H9 (cell line): ENCODE measurements around the gene FGF12. TPM values are rescaled to one million over a fixed set of nuclear protein-coding genes. Genes with fewer than 3 reads are reported as not detected.
A peak's percentile ranks its signal among the peaks of the same experiment; 100 is the strongest.

Experiments
- DNase-seq: peaks from one replicate; pipeline ENCODE4 v3.0.0-alpha.2; 2017
- H2AFZ ChIP-seq: one replicate; pipeline ENCODE4 v1.6.1; 2013; ENCODE audit warnings: mild to moderate bottlenecking, low read length, control low read depth, moderate library complexity
- H2AK5ac ChIP-seq: 2 replicates; pipeline ENCODE4 v1.6.1; 2013; ENCODE audit warnings: low read length, control low read depth, mixed read lengths; ENCODE audit not compliant: insufficient read length
- H2BK120ac ChIP-seq: one replicate; pipeline ENCODE4 v1.6.1; 2013; ENCODE audit warnings: low read depth, mild to moderate bottlenecking, low read length, control low read depth, inconsistent platforms; ENCODE audit not compliant: poor library complexity, severe bottlenecking
- H2BK12ac ChIP-seq: 2 replicates; pipeline ENCODE4 v1.6.1; 2013; ENCODE audit warnings: low read length, control low read depth, mixed read lengths, low read depth; ENCODE audit not compliant: insufficient read length
- H2BK15ac ChIP-seq: 2 replicates; pipeline ENCODE4 v1.6.1; 2013; ENCODE audit warnings: low read depth, low read length, control low read depth
- H2BK20ac ChIP-seq: one replicate; pipeline ENCODE4 v1.6.1; 2013; ENCODE audit warnings: low read depth, mild to moderate bottlenecking, low read length, control low read depth, inconsistent platforms; ENCODE audit not compliant: poor library complexity, severe bottlenecking
- H2BK5ac ChIP-seq: 2 replicates; pipeline ENCODE4 v1.6.1; 2013; ENCODE audit warnings: low read length, control low read depth, mixed read lengths; ENCODE audit not compliant: insufficient read length
- H3K14ac ChIP-seq: 2 replicates; pipeline ENCODE4 v1.6.1; 2013; ENCODE audit warnings: low read length, control low read depth; ENCODE audit not compliant: insufficient read depth
- H3K18ac ChIP-seq: 2 replicates; pipeline ENCODE4 v1.6.1; 2013; ENCODE audit warnings: low read depth, mild to moderate bottlenecking, mixed read lengths, low read length, control low read depth; ENCODE audit not compliant: insufficient read length
- H3K23ac ChIP-seq: 2 replicates; pipeline ENCODE4 v1.6.1; 2013; ENCODE audit warnings: low read length, control low read depth, mixed read lengths, low read depth; ENCODE audit not compliant: insufficient read length
- H3K23me2 ChIP-seq: 2 replicates; pipeline ENCODE4 v1.6.1; 2013; ENCODE audit warnings: low read depth, mild to moderate bottlenecking, mixed read lengths, low read length, control low read depth; ENCODE audit not compliant: insufficient read length, poor library complexity, severe bottlenecking
- H3K27ac ChIP-seq: 2 replicates; pipeline ENCODE4 v1.5.1; 2013; ENCODE audit warnings: low read length, control low read depth, mixed read lengths, low read depth; ENCODE audit not compliant: insufficient read length
- H3K27me3 ChIP-seq: 2 replicates; pipeline ENCODE4 v1.6.1; 2013; ENCODE audit warnings: low read length, control low read depth, inconsistent platforms; ENCODE audit not compliant: insufficient read depth
- H3K4ac ChIP-seq: 2 replicates; pipeline ENCODE4 v1.6.1; 2013; ENCODE audit warnings: low read depth, mild to moderate bottlenecking, control low read depth, inconsistent platforms, low read length, moderate library complexity
- H3K4me1 ChIP-seq: 2 replicates; pipeline ENCODE4 v1.6.1; 2013; ENCODE audit warnings: low read length, control low read depth, inconsistent platforms; ENCODE audit not compliant: insufficient read depth
- H3K4me2 ChIP-seq: 2 replicates; pipeline ENCODE4 v1.6.1; 2013; ENCODE audit warnings: low read length, control low read depth, mixed read lengths; ENCODE audit not compliant: insufficient read length, insufficient read depth
- H3K56ac ChIP-seq: 2 replicates; pipeline ENCODE4 v1.6.1; 2013; ENCODE audit warnings: low read depth, mild to moderate bottlenecking, mixed read lengths, low read length, control low read depth; ENCODE audit not compliant: insufficient read length
- H3K79me1 ChIP-seq: 2 replicates; pipeline ENCODE4 v1.6.1; 2013; ENCODE audit warnings: low read depth, mild to moderate bottlenecking, moderate library complexity, low read length, control low read depth, inconsistent platforms; ENCODE audit not compliant: insufficient read depth, poor library complexity, severe bottlenecking
- H3K79me2 ChIP-seq: 2 replicates; pipeline ENCODE4 v1.6.1; 2013; ENCODE audit warnings: low read length, control low read depth, inconsistent platforms; ENCODE audit not compliant: insufficient read depth
- H3K9ac ChIP-seq: 2 replicates; pipeline ENCODE4 v1.6.1; 2013; ENCODE audit warnings: low read length, control low read depth, mixed read lengths; ENCODE audit not compliant: insufficient read length; ENCODE audit errors: extremely low read depth
- H3K9me3 ChIP-seq: one replicate; pipeline ENCODE4 v1.6.1; 2013; ENCODE audit warnings: low read depth, low read length, inconsistent platforms; ENCODE audit not compliant: control insufficient read depth
- H3T11ph ChIP-seq: one replicate; pipeline ENCODE4 v1.6.1; 2013; ENCODE audit warnings: mild to moderate bottlenecking, low read length, control low read depth, inconsistent platforms
- H4K20me1 ChIP-seq: one replicate; pipeline ENCODE4 v1.6.1; 2013; ENCODE audit not compliant: control insufficient read depth, insufficient read length, insufficient read depth
- H4K5ac ChIP-seq: 2 replicates; pipeline ENCODE4 v1.6.1; 2013; ENCODE audit warnings: low read depth, mild to moderate bottlenecking, mixed read lengths, low read length, control low read depth; ENCODE audit not compliant: insufficient read length
- H4K8ac ChIP-seq: replicated peaks from 2 replicates; pipeline ENCODE4 v1.6.1; 2013; ENCODE audit warnings: low read length, control low read depth, mixed read lengths, low read depth; ENCODE audit not compliant: insufficient read length
- H4K91ac ChIP-seq: 2 replicates; pipeline ENCODE4 v1.6.1; 2013; ENCODE audit warnings: low read depth, mild to moderate bottlenecking, moderate library complexity, mixed read lengths, low read length, control low read depth; ENCODE audit not compliant: insufficient read length
- H3K27ac Mint-ChIP-seq, 3 experiments: 2 replicates in 2 of 3; 3 replicates in 1 of 3; pipeline ENCODE4 v1.8.0; 2020 to 2021; ENCODE audit warnings: mixed read lengths in 3 of 3, mild to moderate bottlenecking in 1 of 3, moderate library complexity in 1 of 3
- H3K27me3 Mint-ChIP-seq: 2 replicates; pipeline ENCODE4 v1.8.0; 2021; ENCODE audit warnings: low read depth, mild to moderate bottlenecking, moderate library complexity, mixed read lengths
- H3K36me3 Mint-ChIP-seq, 3 experiments: 2 replicates in 2 of 3; 3 replicates in 1 of 3; pipeline ENCODE4 v1.8.0; 2020 to 2021; ENCODE audit warnings: low read depth in 3 of 3, mixed read lengths in 3 of 3; ENCODE audit not compliant: insufficient read depth in 1 of 3
- H3K4me1 Mint-ChIP-seq, 2 experiments: 2 replicates each; pipeline ENCODE4 v1.8.0; 2020; ENCODE audit warnings: mixed read lengths in 2 of 2
- H3K4me3 Mint-ChIP-seq, 2 experiments: 2 replicates in 1 of 2; 3 replicates in 1 of 2; pipeline ENCODE4 v1.8.0; 2020 to 2021; ENCODE audit warnings: mild to moderate bottlenecking in 2 of 2, mixed read lengths in 2 of 2, moderate library complexity in 1 of 2
- H3K9me3 Mint-ChIP-seq, 2 experiments: 2 replicates in 1 of 2; 3 replicates in 1 of 2; pipeline ENCODE4 v1.8.0; 2020; ENCODE audit warnings: mild to moderate bottlenecking in 2 of 2, mixed read lengths in 2 of 2, moderate library complexity in 1 of 2
- WGBS: extraction: QIAGEN DNeasy Blood & Tissue Kit; methylation state at CpG from one replicate; pipeline ENCODE4 v1.1.7; 2013; ENCODE audit warnings: missing lambda C conversion rate, low lambda C conversion rate, mixed read lengths; ENCODE audit not compliant: insufficient read length; ENCODE audit errors: extremely low coverage; 5-methylcytosine and 5-hydroxymethylcytosine counted together
- total RNA-seq: library from RNA; stranded (reverse); gene quantifications from 2 replicates; pipeline ENCODE4 v1.2.1, GENCODE V29; 2021
- TF ChIP-seq, protein P1 (sequence below): fragments of 200-600 bp; sonication (generic); conservative IDR thresholded peaks from 3 replicates; pipeline ENCODE4 v1.8.0; 2021; ENCODE audit warnings: antibody characterized with exemption, mild to moderate bottlenecking

Gene FGF12
- total RNA-seq, 1 experiment from 2014 or later, result 5.6 TPM

DNA sequence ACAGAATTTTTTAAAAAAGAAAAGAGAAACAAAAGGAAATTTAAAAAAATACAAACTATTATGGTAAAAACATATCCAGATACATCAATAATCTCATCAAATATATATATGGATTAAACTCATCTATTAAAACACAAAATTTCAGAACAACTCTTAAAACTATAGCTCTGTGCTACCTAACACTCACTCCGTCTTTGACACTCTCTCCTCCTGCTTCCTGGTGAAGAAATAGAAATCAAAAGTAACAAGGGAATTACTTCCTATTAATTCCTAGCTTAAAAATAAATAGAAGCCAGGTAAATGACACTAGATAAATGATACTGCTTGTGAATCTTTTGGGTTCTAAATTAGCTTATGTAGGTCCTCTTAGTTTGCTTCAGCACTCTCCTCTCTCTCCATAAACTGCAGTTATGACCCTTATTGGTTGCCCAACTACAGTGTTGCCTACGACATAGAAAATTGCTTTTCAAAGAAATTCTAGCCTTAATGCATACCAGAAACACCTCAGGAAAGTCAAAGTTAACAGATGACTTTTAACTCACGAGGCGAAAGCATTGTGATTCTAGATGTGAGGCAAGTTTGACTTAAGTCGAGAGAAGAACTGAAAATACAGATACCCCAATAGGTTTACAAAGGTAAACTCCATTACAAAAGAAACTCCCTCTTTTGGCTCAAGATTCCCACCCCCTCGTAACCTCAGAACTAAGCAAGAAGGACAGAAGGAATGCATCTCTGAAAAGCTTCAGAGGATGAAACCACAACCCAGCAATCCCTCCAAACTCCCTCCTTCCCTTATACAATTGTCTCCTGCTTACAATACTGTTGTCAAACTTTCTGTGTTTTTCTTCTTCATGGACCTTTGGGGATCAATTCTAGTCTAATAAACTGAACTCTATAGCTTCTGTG is 394.7 kb downstream of the FGF12 start:
- no peaks in the 10 kb centered on the region for H4K20me1 ChIP-seq
- H3K4ac ChIP-seq, result no peak overlapping the region
- H3K23me2 ChIP-seq, result no peaks in the 10 kb centered on the region
- peak overlapping the region in 2 of 3 experiments; percentile 9 to 95; a peak in 3 of 7 replicates for H3K27ac Mint-ChIP-seq
- H3K79me2 ChIP-seq, result no peaks in the 10 kb centered on the region
- H3K56ac ChIP-seq, result no peak overlapping the region
- H2BK5ac ChIP-seq, result no peak overlapping the region
- no peak overlapping the region for H4K5ac ChIP-seq
- H2BK12ac ChIP-seq, result no peak overlapping the region
- no peak overlapping the region for H4K91ac ChIP-seq
- H3K23ac ChIP-seq, result no peak overlapping the region
- H3K9me3 Mint-ChIP-seq, result no peaks in the 10 kb centered on the region
- no peaks in the 10 kb centered on the region for H3K79me1 ChIP-seq
- no peaks in the 10 kb centered on the region for H3K27me3 ChIP-seq
- DNase-seq, result no peak
- H3K4me1 ChIP-seq, result no peaks in the 10 kb centered on the region
- H3T11ph ChIP-seq, result no peak overlapping the region
- no peak overlapping the region for H3K27ac ChIP-seq
- H3K9ac ChIP-seq, result no peak overlapping the region
- H3K36me3 Mint-ChIP-seq, result no peaks in the 10 kb centered on the region
- no peak overlapping the region for H3K18ac ChIP-seq
- WGBS, result no CpG with 5 or more reads among the region's 6 CpGs
- no peak overlapping the region for H4K8ac ChIP-seq
- H3K4me2 ChIP-seq, result peak overlapping the region; percentile 21
- TF ChIP-seq, protein P1, sequence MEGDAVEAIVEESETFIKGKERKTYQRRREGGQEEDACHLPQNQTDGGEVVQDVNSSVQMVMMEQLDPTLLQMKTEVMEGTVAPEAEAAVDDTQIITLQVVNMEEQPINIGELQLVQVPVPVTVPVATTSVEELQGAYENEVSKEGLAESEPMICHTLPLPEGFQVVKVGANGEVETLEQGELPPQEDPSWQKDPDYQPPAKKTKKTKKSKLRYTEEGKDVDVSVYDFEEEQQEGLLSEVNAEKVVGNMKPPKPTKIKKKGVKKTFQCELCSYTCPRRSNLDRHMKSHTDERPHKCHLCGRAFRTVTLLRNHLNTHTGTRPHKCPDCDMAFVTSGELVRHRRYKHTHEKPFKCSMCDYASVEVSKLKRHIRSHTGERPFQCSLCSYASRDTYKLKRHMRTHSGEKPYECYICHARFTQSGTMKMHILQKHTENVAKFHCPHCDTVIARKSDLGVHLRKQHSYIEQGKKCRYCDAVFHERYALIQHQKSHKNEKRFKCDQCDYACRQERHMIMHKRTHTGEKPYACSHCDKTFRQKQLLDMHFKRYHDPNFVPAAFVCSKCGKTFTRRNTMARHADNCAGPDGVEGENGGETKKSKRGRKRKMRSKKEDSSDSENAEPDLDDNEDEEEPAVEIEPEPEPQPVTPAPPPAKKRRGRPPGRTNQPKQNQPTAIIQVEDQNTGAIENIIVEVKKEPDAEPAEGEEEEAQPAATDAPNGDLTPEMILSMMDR, result no peak
- no peak overlapping the region for H2BK120ac ChIP-seq
- H2AFZ ChIP-seq, result no peak overlapping the region
- H3K14ac ChIP-seq, result no peak overlapping the region
- no peaks in the 10 kb centered on the region for H3K9me3 ChIP-seq
- peaks cover 8 to 25% of the 10 kb centered on the region in 2 experiments for H3K4me1 Mint-ChIP-seq
- no peak overlapping the region for H2BK20ac ChIP-seq
- H2BK15ac ChIP-seq, result no peak overlapping the region
- no peak overlapping the region for H3K4me3 Mint-ChIP-seq
- no peaks in the 10 kb centered on the region for H3K27me3 Mint-ChIP-seq
- H2AK5ac ChIP-seq, result no peak overlapping the region
